ENCODE measurements around the gene SLC9A9. TPM values are rescaled to one million over a fixed set of nuclear protein-coding genes. Genes with fewer than 3 reads are reported as not detected.

Gene SLC9A9
- total RNA-seq, 3 donors from 2014 or later (not counting 1 experiment from before 2014, with no cell fraction given): 24.0 to 29.1 (median 27.2) TPM

GRCh38 chr3:143266511-143266910 lies 581.8 kb downstream of the SLC9A9 start:
- H3K27ac ChIP-seq (ENCODE audit: low read length): no peak overlapping the region
- peaks cover 24% of the 10 kb centered on the region for H3K4me1 ChIP-seq (ENCODE audit: control insufficient read depth, insufficient read depth, low read length)
- Mint-ChIP-seq H3K9me3 (no peaks in the 10 kb centered on the region), H3K27ac (peak overlapping the region; percentile 68 to 73), H3K36me3 (peaks cover 7% of the 10 kb centered on the region), H3K4me1 (peaks cover 48 to 61% of the 10 kb centered on the region in 2 donors), H3K27me3 (ENCODE audit: low read depth in 2 of 2) (no peaks in the 10 kb centered on the region), H3K4me3 (peak overlapping the region; percentile 59)
- ATAC-seq: no peak
- no peaks in the 10 kb centered on the region for H3K36me3 ChIP-seq (ENCODE audit: control insufficient read depth, insufficient read depth, low read length)
- H3K4me3 ChIP-seq (ENCODE audit: low read length): no peak overlapping the region
- intact Hi-C loops (cut with micrococcal nuclease): loop anchor here (5.0 kb wide), 1 partner anchor 36 kb away; no protein-coding TSS in a partner anchor
- no peak for DNase-seq
- TF ChIP-seq, protein P1, sequence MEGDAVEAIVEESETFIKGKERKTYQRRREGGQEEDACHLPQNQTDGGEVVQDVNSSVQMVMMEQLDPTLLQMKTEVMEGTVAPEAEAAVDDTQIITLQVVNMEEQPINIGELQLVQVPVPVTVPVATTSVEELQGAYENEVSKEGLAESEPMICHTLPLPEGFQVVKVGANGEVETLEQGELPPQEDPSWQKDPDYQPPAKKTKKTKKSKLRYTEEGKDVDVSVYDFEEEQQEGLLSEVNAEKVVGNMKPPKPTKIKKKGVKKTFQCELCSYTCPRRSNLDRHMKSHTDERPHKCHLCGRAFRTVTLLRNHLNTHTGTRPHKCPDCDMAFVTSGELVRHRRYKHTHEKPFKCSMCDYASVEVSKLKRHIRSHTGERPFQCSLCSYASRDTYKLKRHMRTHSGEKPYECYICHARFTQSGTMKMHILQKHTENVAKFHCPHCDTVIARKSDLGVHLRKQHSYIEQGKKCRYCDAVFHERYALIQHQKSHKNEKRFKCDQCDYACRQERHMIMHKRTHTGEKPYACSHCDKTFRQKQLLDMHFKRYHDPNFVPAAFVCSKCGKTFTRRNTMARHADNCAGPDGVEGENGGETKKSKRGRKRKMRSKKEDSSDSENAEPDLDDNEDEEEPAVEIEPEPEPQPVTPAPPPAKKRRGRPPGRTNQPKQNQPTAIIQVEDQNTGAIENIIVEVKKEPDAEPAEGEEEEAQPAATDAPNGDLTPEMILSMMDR (IDR thresholded peaks at IDR 0.05): no peak
- no peaks in the 10 kb centered on the region for H3K9me3 ChIP-seq (ENCODE audit: control insufficient read depth, insufficient read depth, low read length)
- 98% methylated on average over 2 of the region's 2 CpGs for WGBS (ENCODE audit: insufficient coverage)
- H3K27me3 ChIP-seq (ENCODE audit: control insufficient read depth, insufficient read depth, low read length): no peaks in the 10 kb centered on the region

- Histone ChIP-seq H3K4me1 (ENCODE audit: control insufficient read depth, insufficient read depth, low read length) (peaks cover 24% of the 10 kb centered on the region), H3K27ac (ENCODE audit: low read length) (no peak overlapping the region), H3K36me3 (ENCODE audit: control insufficient read depth, insufficient read depth, low read length) (no peaks in the 10 kb centered on the region), H3K27me3 (ENCODE audit: control insufficient read depth, insufficient read depth, low read length) (no peaks in the 10 kb centered on the region), H3K9me3 (ENCODE audit: control insufficient read depth, insufficient read depth, low read length) (no peaks in the 10 kb centered on the region), H3K4me3 (ENCODE audit: low read length) (no peak overlapping the region)
- WGBS (ENCODE audit: insufficient coverage): 95% methylated on average over 7 of the region's 7 CpGs
- H3K36me3 Mint-ChIP-seq: peaks cover 7% of the 10 kb centered on the region
- intact Hi-C loops (cut with micrococcal nuclease): loop anchor here (5.0 kb wide), 1 partner anchor 37 kb away; no protein-coding TSS in a partner anchor
- no peaks in the 10 kb centered on the region for H3K9me3 Mint-ChIP-seq
- H3K27me3 Mint-ChIP-seq (ENCODE audit: low read depth in 2 of 2): no peaks in the 10 kb centered on the region
- no peak for ATAC-seq
- H3K27ac Mint-ChIP-seq: no peak overlapping the region
- H3K4me3 Mint-ChIP-seq: no peak overlapping the region
- H3K4me1 Mint-ChIP-seq: peaks cover 47 to 51% of the 10 kb centered on the region in 2 donors
- no peak for DNase-seq
- TF ChIP-seq, protein P1 (IDR thresholded peaks at IDR 0.05): no peak
These were observed 582.7 kb downstream of the SLC9A9 start for GRCh38 chr3:143265501-143266070.

DNA sequence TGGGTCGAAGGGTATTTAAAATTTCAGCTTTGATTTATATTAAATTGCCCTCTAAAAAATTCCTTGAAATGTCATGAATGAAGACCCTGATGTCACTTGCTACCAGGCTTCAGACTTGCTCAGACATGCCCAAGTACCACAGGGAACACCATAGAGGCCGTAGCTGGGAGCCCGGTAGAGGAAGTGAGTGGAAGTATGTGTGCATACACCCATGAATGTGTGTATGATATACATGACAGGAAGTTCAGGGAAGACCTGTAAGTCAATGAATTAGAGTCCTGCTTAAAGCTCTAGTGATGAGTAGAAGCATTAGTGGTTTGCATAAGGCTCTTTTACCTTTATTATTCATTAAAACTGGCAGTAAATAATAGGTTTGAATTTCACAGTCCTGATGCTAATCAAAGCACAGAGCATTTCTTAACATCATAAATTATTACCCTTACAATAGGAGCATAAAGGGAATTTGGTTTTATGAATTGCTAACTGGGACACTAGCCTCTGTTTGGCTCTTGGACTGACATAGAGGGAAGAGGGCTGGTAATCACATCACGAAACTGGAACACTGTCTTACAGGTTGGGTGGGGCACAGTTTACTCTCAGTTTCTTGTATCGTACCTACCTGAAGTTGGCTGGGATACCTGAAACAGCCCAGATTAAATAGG lies 584.3 kb downstream of the SLC9A9 start:
- no peaks in the 10 kb centered on the region for H3K27me3 ChIP-seq (ENCODE audit: control insufficient read depth, insufficient read depth, low read length)
- H3K27ac ChIP-seq (ENCODE audit: low read length): no peak overlapping the region
- 71% methylated on average over 5 of the region's 5 CpGs for WGBS (ENCODE audit: insufficient coverage)
- Mint-ChIP-seq H3K4me1 (peaks cover 38 to 50% of the 10 kb centered on the region in 2 donors), H3K27ac (peak overlapping the region in 1 of 2 donors; percentile 50), H3K9me3 (no peaks in the 10 kb centered on the region), H3K4me3 (no peak overlapping the region), H3K36me3 (peaks cover 7% of the 10 kb centered on the region), H3K27me3 (ENCODE audit: low read depth in 2 of 2) (no peaks in the 10 kb centered on the region)
- intact Hi-C loops (cut with micrococcal nuclease): no loop called here
- no peak overlapping the region for H3K4me3 ChIP-seq (ENCODE audit: low read length)
- peaks cover 24% of the 10 kb centered on the region for H3K4me1 ChIP-seq (ENCODE audit: control insufficient read depth, insufficient read depth, low read length)
- no peaks in the 10 kb centered on the region for H3K36me3 ChIP-seq (ENCODE audit: control insufficient read depth, insufficient read depth, low read length)
- ATAC-seq: peak in 1 of 3 donors; percentile 39
- DNase-seq: no peak
- H3K9me3 ChIP-seq (ENCODE audit: control insufficient read depth, insufficient read depth, low read length): no peaks in the 10 kb centered on the region
- TF ChIP-seq, protein P1 (IDR thresholded peaks at IDR 0.05): no peak

All from natural killer cell (primary cell).